Measurements from ENCODE around the gene L3HYPDH.

The L3HYPDH gene

DNA sequence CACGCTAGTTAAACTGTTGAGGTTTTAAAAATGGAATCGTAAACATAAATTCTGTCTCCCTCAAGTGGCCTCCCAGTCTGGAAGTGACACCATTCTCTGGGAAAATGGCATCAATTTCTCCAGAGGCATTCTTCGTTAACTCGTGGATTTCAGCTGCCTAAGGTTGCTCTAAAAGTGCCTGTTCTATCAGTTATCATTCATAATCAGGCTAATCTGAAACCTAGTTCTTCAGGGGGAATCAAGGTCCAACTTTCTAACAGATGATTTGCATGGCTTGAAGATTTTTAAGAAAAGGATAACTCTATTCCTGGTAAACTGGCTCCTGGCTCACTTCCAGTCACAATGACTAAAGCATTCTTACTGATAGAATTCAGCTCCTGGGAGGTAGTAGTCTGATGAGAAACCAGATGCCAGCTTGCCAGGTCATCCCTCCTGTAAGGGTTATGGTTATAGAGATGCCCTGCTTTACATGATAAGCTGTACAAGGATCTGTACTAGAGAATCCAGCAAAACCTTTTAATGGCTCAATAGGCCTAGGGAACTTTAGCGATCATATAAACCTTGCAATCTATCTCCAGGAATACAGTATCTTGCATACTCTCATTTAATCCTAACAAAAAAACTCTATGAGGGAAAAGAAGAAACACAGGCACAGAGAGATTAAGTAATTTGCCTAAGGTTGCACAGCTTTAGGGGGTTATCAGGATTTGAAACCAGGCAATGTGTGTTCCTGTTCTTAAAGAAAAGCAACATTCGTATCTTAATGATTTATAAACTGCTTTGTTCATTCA lies 1.5 kb downstream of the L3HYPDH start:
- no peaks in the 10 kb centered on the region for H3K27me3 ChIP-seq (ENCODE audit: insufficient read depth, low read length, poor library complexity)

GRCh38 chr14:59481871-59482540 lies 2.2 kb downstream of the L3HYPDH start:
- WGBS (ENCODE audit: extremely low coverage, insufficient coverage, low lambda C conversion rate) = no CpG with 5 or more reads among the region's 2 CpGs
- peaks cover 25% of the 10 kb centered on the region for H3K79me2 ChIP-seq (ENCODE audit: control insufficient read depth, insufficient read depth, low read length)
- H2BK5ac ChIP-seq (ENCODE audit: low read length) = no peak overlapping the region
- H3K4me1 ChIP-seq (ENCODE audit: control insufficient read depth, low read depth, low read length) = peaks cover 7% of the 10 kb centered on the region
- H3K9ac ChIP-seq (ENCODE audit: low read length) = peak overlapping the region; percentile 85
- no peak overlapping the region for H4K5ac ChIP-seq (ENCODE audit: low read length)
- H3K4ac ChIP-seq (ENCODE audit: low read depth, low read length) = no peak overlapping the region
- H3K36me3 ChIP-seq (ENCODE audit: control insufficient read depth, insufficient read depth, low read length) = no peaks in the 10 kb centered on the region
- H3K18ac ChIP-seq (ENCODE audit: low read length) = no peak overlapping the region
- no peak overlapping the region for H3K4me3 ChIP-seq (ENCODE audit: low read length)
- H2BK15ac ChIP-seq (replicated peaks; ENCODE audit: low read depth) = no peak overlapping the region
- DNase-seq = no peak
- H3K23ac ChIP-seq (ENCODE audit: low read length) = no peak overlapping the region
- H3K56ac ChIP-seq (ENCODE audit: low read length) = peak overlapping the region; percentile 45
- no peak overlapping the region for H3K27ac ChIP-seq (ENCODE audit: low read depth, low read length)
- H3K79me1 ChIP-seq (ENCODE audit: low read length) = peaks cover 13% of the 10 kb centered on the region
- H3K4me2 ChIP-seq (ENCODE audit: low read length) = peak overlapping the region; percentile 33
- H2BK120ac ChIP-seq (ENCODE audit: low read depth, low read length) = no peak overlapping the region
- H3K27me3 ChIP-seq (ENCODE audit: insufficient read depth, low read length, poor library complexity) = no peaks in the 10 kb centered on the region
- no peak overlapping the region for H2AK5ac ChIP-seq (ENCODE audit: low read length)
- H4K8ac ChIP-seq (ENCODE audit: low read depth, low read length) = no peak overlapping the region

More for the DNA sequence above, 1.5 kb downstream of the L3HYPDH start:
- H3K23ac ChIP-seq (ENCODE audit: low read length) = no peak overlapping the region
- no peak overlapping the region for H2BK120ac ChIP-seq (ENCODE audit: low read depth, low read length)
- H3K27ac ChIP-seq (ENCODE audit: low read depth, low read length) = no peak overlapping the region
- H2BK15ac ChIP-seq (replicated peaks; ENCODE audit: low read depth) = no peak overlapping the region
- H3K4me3 ChIP-seq (ENCODE audit: low read length) = peak overlapping the region; percentile 71
- H3K4ac ChIP-seq (ENCODE audit: low read depth, low read length) = no peak overlapping the region
- H2AK5ac ChIP-seq (ENCODE audit: low read length) = no peak overlapping the region
- peak overlapping the region; percentile 85 for H3K9ac ChIP-seq (ENCODE audit: low read length)
- H3K18ac ChIP-seq (ENCODE audit: low read length) = no peak overlapping the region
- H2BK5ac ChIP-seq (ENCODE audit: low read length) = no peak overlapping the region
- H3K4me1 ChIP-seq (ENCODE audit: control insufficient read depth, low read depth, low read length) = peaks cover 7% of the 10 kb centered on the region
- no peak overlapping the region for H4K8ac ChIP-seq (ENCODE audit: low read depth, low read length)
- H4K5ac ChIP-seq (ENCODE audit: low read length) = no peak overlapping the region
- WGBS (ENCODE audit: extremely low coverage, insufficient coverage, low lambda C conversion rate) = no CpG with 5 or more reads among the region's 6 CpGs
- peak; percentile 71 for DNase-seq
- peak overlapping the region; percentile 35 for H3K56ac ChIP-seq (ENCODE audit: low read length)
- no peaks in the 10 kb centered on the region for H3K36me3 ChIP-seq (ENCODE audit: control insufficient read depth, insufficient read depth, low read length)
- H3K79me1 ChIP-seq (ENCODE audit: low read length) = peaks cover 13% of the 10 kb centered on the region
- H3K4me2 ChIP-seq (ENCODE audit: low read length) = peak overlapping the region; percentile 89
- H3K79me2 ChIP-seq (ENCODE audit: control insufficient read depth, insufficient read depth, low read length) = peaks cover 25% of the 10 kb centered on the region

- Histone ChIP-seq H3K9ac (ENCODE audit: low read length) (no peak overlapping the region), H2BK15ac (replicated peaks; ENCODE audit: low read depth) (no peak overlapping the region), H3K4ac (ENCODE audit: low read depth, low read length) (no peak overlapping the region), H4K8ac (ENCODE audit: low read depth, low read length) (no peak overlapping the region), H2BK120ac (ENCODE audit: low read depth, low read length) (no peak overlapping the region), H3K79me2 (ENCODE audit: control insufficient read depth, insufficient read depth, low read length) (peaks cover 25% of the 10 kb centered on the region), H3K18ac (ENCODE audit: low read length) (no peak overlapping the region), H2BK5ac (ENCODE audit: low read length) (no peak overlapping the region), H3K23ac (ENCODE audit: low read length) (no peak overlapping the region), H2AK5ac (ENCODE audit: low read length) (no peak overlapping the region), H3K36me3 (ENCODE audit: control insufficient read depth, insufficient read depth, low read length) (no peaks in the 10 kb centered on the region), H3K27ac (ENCODE audit: low read depth, low read length) (no peak overlapping the region), H3K27me3 (ENCODE audit: insufficient read depth, low read length, poor library complexity) (no peaks in the 10 kb centered on the region), H4K5ac (ENCODE audit: low read length) (no peak overlapping the region), H3K56ac (ENCODE audit: low read length) (no peak overlapping the region), H3K4me2 (ENCODE audit: low read length) (no peak overlapping the region), H3K79me1 (ENCODE audit: low read length) (peaks cover 13% of the 10 kb centered on the region), H3K4me1 (ENCODE audit: control insufficient read depth, low read depth, low read length) (peaks cover 7% of the 10 kb centered on the region), H3K4me3 (ENCODE audit: low read length) (no peak overlapping the region)
- no peak for DNase-seq
- WGBS (ENCODE audit: extremely low coverage, insufficient coverage, low lambda C conversion rate) = no CpG with 5 or more reads among the region's 2 CpGs
These were observed 2.8 kb downstream of the L3HYPDH start for GRCh38 chr14:59481407-59481806.

- H3K4me2 ChIP-seq (ENCODE audit: low read length) = no peak overlapping the region
- peaks cover 13% of the 10 kb centered on the region for H3K79me1 ChIP-seq (ENCODE audit: low read length)
- H2BK15ac ChIP-seq (replicated peaks; ENCODE audit: low read depth) = no peak overlapping the region
- no peak overlapping the region for H3K23ac ChIP-seq (ENCODE audit: low read length)
- H3K79me2 ChIP-seq (ENCODE audit: control insufficient read depth, insufficient read depth, low read length) = peaks cover 21% of the 10 kb centered on the region
- H3K36me3 ChIP-seq (ENCODE audit: control insufficient read depth, insufficient read depth, low read length) = no peaks in the 10 kb centered on the region
- H3K27ac ChIP-seq (ENCODE audit: low read depth, low read length) = no peak overlapping the region
- H3K27me3 ChIP-seq (ENCODE audit: insufficient read depth, low read length, poor library complexity) = no peaks in the 10 kb centered on the region
- H3K18ac ChIP-seq (ENCODE audit: low read length) = no peak overlapping the region
- WGBS (ENCODE audit: extremely low coverage, insufficient coverage, low lambda C conversion rate) = no CpG with 5 or more reads among the region's 1 CpG
- H3K4me1 ChIP-seq (ENCODE audit: control insufficient read depth, low read depth, low read length) = peaks cover 7% of the 10 kb centered on the region
- H3K4me3 ChIP-seq (ENCODE audit: low read length) = no peak overlapping the region
- no peak overlapping the region for H3K9ac ChIP-seq (ENCODE audit: low read length)
- no peak overlapping the region for H2BK5ac ChIP-seq (ENCODE audit: low read length)
- no peak overlapping the region for H3K56ac ChIP-seq (ENCODE audit: low read length)
- H4K5ac ChIP-seq (ENCODE audit: low read length) = no peak overlapping the region
- H4K8ac ChIP-seq (ENCODE audit: low read depth, low read length) = no peak overlapping the region
- no peak overlapping the region for H3K4ac ChIP-seq (ENCODE audit: low read depth, low read length)
- H2AK5ac ChIP-seq (ENCODE audit: low read length) = no peak overlapping the region
- DNase-seq = no peak
- H2BK120ac ChIP-seq (ENCODE audit: low read depth, low read length) = no peak overlapping the region
These were observed 4.0 kb downstream of the L3HYPDH start for GRCh38 chr14:59480166-59480565.

DNA sequence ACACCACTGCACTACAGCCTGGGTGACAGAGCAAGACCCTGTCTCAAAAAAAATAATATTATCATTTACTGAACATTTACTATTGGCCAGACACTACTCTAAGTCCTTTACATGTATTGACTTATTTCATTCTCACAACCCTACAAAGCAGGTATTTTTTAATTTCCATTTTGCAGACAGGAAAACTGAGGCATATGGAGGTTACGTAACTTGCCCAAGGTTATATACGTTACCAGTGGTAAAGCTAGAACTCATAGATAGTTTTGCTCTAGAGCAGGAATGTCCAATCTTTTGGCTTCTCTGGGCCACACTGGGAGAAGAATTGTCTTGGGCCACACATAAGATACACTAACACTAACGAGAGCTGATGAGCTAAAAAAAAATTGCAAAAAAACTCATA lies 5.7 kb downstream of the L3HYPDH start:
- Histone ChIP-seq H4K8ac (ENCODE audit: low read depth, low read length) (no peak overlapping the region), H2AK5ac (ENCODE audit: low read length) (no peak overlapping the region), H3K79me1 (ENCODE audit: low read length) (peaks cover 11% of the 10 kb centered on the region), H3K4me2 (ENCODE audit: low read length) (no peak overlapping the region), H4K5ac (ENCODE audit: low read length) (no peak overlapping the region), H3K4ac (ENCODE audit: low read depth, low read length) (no peak overlapping the region), H3K36me3 (ENCODE audit: control insufficient read depth, insufficient read depth, low read length) (peaks cover 2% of the 10 kb centered on the region), H3K4me3 (ENCODE audit: low read length) (no peak overlapping the region), H3K18ac (ENCODE audit: low read length) (no peak overlapping the region), H3K9ac (ENCODE audit: low read length) (no peak overlapping the region), H2BK15ac (replicated peaks; ENCODE audit: low read depth) (no peak overlapping the region), H2BK120ac (ENCODE audit: low read depth, low read length) (no peak overlapping the region), H3K4me1 (ENCODE audit: control insufficient read depth, low read depth, low read length) (peaks cover 7% of the 10 kb centered on the region), H2BK5ac (ENCODE audit: low read length) (no peak overlapping the region), H3K56ac (ENCODE audit: low read length) (no peak overlapping the region), H3K23ac (ENCODE audit: low read length) (no peak overlapping the region), H3K79me2 (ENCODE audit: control insufficient read depth, insufficient read depth, low read length) (peaks cover 16% of the 10 kb centered on the region), H3K27ac (ENCODE audit: low read depth, low read length) (no peak overlapping the region), H3K27me3 (ENCODE audit: insufficient read depth, low read length, poor library complexity) (no peaks in the 10 kb centered on the region)
- no CpG with 5 or more reads among the region's 3 CpGs for WGBS (ENCODE audit: extremely low coverage, insufficient coverage, low lambda C conversion rate)
- no peak for DNase-seq
